OCI-LY3 (cell line): Measurements from ENCODE around the gene NUDT17.

Experiments used
- EZH2phosphoT487 ChIP-seq: fragments of 200-600 bp; shearing (Covaris generic); IDR thresholded peaks from 2 replicates; pipeline ENCODE4 v1.6.1; 2018; ENCODE audit warnings: antibody characterized with exemption, mixed run types, low read depth
- TF ChIP-seq, protein P1 (sequence below): fragments of 200-600, 300-600 bp; sonication (generic); IDR thresholded peaks from 2 replicates; pipeline ENCODE4 v1.5.1; 2014; ENCODE audit warnings: antibody characterized with exemption, low read length, low read depth

DNA sequence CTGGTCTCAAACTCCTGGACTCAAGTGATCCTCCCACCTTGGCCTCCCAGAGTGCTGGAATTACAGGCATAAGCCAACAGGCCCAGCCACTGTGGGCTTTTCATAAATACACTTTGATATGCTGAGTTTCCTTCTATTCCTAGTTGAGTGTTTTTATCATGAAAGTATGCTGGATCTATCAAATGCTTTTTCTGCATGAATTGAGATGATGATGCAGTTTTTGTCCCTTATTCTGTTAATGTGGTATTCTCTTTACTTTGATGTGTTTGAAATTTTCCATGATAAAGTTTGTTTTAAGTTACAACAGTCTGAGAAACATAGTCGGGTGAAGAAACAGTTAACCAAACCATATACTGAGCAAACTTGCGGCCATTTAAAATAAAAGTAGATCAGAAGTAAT, 45.6 kb upstream of the NUDT17 start:
- TF ChIP-seq, protein P1, sequence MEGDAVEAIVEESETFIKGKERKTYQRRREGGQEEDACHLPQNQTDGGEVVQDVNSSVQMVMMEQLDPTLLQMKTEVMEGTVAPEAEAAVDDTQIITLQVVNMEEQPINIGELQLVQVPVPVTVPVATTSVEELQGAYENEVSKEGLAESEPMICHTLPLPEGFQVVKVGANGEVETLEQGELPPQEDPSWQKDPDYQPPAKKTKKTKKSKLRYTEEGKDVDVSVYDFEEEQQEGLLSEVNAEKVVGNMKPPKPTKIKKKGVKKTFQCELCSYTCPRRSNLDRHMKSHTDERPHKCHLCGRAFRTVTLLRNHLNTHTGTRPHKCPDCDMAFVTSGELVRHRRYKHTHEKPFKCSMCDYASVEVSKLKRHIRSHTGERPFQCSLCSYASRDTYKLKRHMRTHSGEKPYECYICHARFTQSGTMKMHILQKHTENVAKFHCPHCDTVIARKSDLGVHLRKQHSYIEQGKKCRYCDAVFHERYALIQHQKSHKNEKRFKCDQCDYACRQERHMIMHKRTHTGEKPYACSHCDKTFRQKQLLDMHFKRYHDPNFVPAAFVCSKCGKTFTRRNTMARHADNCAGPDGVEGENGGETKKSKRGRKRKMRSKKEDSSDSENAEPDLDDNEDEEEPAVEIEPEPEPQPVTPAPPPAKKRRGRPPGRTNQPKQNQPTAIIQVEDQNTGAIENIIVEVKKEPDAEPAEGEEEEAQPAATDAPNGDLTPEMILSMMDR, result no peak
- no peak for TF ChIP-seq EZH2phosphoT487
